GM19193 (cell line): ENCODE results near the gene NRG3.

Experiments
- POLR2A ChIP-seq: IDR thresholded peaks from 4 replicates; pipeline ENCODE4 v1.6.1; 2011; ENCODE audit not compliant: insufficient read depth, insufficient read length; ENCODE audit errors: extremely low read depth

Gene NRG3

GRCh38 chr10:82194419-82194818, 319.4 kb downstream of the NRG3 start:
- TF ChIP-seq POLR2A, result no peak

- TF ChIP-seq POLR2A, result no peak
Observed at GRCh38 chr10:82206831-82207230, 331.8 kb downstream of the NRG3 start.

- no peak for TF ChIP-seq POLR2A
Observed at GRCh38 chr10:82208726-82209125, 333.7 kb downstream of the NRG3 start.

- no peak for TF ChIP-seq POLR2A
Observed at GRCh38 chr10:82210331-82210730, 335.3 kb downstream of the NRG3 start.

- no peak for TF ChIP-seq POLR2A
Observed at GRCh38 chr10:82211346-82211745, 336.4 kb downstream of the NRG3 start.

GRCh38 chr10:82212753-82213152, 337.8 kb downstream of the NRG3 start:
- no peak for TF ChIP-seq POLR2A

GRCh38 chr10:82213784-82214183, 338.8 kb downstream of the NRG3 start:
- no peak for TF ChIP-seq POLR2A

GRCh38 chr10:82221056-82221455, 346.1 kb downstream of the NRG3 start:
- no peak for TF ChIP-seq POLR2A

GRCh38 chr10:82221601-82222149, 346.7 kb downstream of the NRG3 start:
- TF ChIP-seq POLR2A, result no peak

GRCh38 chr10:82228701-82229100, 353.7 kb downstream of the NRG3 start:
- TF ChIP-seq POLR2A, result no peak

- TF ChIP-seq POLR2A, result no peak
Observed at GRCh38 chr10:82234173-82234572, 359.2 kb downstream of the NRG3 start.

- TF ChIP-seq POLR2A, result no peak
Observed at GRCh38 chr10:82236084-82236731, 361.2 kb downstream of the NRG3 start.

- TF ChIP-seq POLR2A, result no peak
Observed at GRCh38 chr10:82238291-82238690, 363.3 kb downstream of the NRG3 start.

GRCh38 chr10:82240408-82240807, 365.4 kb downstream of the NRG3 start:
- no peak for TF ChIP-seq POLR2A

- no peak for TF ChIP-seq POLR2A
Observed at GRCh38 chr10:82242778-82243177, 367.8 kb downstream of the NRG3 start.

GRCh38 chr10:82245157-82245556, 370.2 kb downstream of the NRG3 start:
- TF ChIP-seq POLR2A, result no peak
